Measurements from ENCODE around the gene PRIMA1. TPM values are rescaled to one million over a fixed set of nuclear protein-coding genes. Genes with fewer than 3 reads are reported as not detected.

Gene PRIMA1
- total RNA-seq, 4 donors from 2014 or later = 21.1 to 46.8 (median 35.3) TPM

DNA sequence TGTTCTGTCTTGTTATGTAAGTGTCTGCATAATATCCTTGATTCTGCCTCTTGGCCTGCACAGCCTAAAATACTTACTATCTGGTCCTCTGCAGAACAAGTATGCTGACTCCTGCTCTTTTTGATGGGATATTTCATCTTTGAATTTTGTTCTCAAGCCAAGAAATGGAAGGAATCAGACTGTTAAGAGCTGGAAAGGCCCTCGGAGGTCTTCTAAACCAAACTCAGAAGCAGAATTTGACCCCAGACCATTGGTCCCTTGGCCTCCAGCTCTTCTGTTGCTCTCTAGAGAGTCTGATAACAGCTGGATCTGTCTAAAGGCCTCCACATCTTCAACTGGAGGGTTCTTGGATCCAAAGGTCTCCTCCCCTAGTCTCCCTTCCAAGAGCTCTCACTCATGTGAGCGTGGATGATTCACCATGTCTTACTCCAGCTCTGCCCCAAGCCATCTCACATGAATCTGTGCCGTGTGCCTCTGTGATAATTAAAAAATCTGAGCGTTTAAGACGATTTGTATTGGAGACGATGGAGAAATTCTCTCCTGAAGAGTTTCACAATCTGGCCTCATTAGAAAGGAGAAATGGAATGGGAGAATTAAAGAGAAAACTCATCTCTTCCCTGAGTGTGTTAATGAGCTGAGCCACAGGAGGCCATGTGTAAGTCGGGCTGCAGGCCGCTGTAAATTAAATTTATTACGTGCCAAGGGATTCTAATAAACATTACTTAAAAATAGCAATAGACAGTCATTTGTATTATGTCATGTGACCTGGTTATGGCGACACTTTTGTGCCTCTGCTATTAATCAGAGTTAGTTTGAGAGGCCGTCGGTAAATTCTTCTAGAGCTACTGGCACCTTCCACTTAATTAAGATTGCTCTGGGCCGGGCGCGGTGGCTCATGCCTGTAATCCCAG lies 15.4 kb upstream of the PRIMA1 start:
- no peak for DNase-seq (ENCODE audit: low spot score in 2 of 2)
- Histone ChIP-seq H3K36me3 (no peaks in the 10 kb centered on the region), H3K27ac (no peak overlapping the region), H3K27me3 (no peaks in the 10 kb centered on the region), H3K9me3 (peaks cover 0 to 1% (median 0%) of the 10 kb centered on the region in 4 donors), H3K4me1 (no peaks in the 10 kb centered on the region), H3K4me3 (no peak overlapping the region)
- TF ChIP-seq EP300 (IDR thresholded peaks at IDR 0.05) = no peak
- no peak for TF ChIP-seq POLR2A (IDR thresholded peaks at IDR 0.05)
- TF ChIP-seq, protein P1, sequence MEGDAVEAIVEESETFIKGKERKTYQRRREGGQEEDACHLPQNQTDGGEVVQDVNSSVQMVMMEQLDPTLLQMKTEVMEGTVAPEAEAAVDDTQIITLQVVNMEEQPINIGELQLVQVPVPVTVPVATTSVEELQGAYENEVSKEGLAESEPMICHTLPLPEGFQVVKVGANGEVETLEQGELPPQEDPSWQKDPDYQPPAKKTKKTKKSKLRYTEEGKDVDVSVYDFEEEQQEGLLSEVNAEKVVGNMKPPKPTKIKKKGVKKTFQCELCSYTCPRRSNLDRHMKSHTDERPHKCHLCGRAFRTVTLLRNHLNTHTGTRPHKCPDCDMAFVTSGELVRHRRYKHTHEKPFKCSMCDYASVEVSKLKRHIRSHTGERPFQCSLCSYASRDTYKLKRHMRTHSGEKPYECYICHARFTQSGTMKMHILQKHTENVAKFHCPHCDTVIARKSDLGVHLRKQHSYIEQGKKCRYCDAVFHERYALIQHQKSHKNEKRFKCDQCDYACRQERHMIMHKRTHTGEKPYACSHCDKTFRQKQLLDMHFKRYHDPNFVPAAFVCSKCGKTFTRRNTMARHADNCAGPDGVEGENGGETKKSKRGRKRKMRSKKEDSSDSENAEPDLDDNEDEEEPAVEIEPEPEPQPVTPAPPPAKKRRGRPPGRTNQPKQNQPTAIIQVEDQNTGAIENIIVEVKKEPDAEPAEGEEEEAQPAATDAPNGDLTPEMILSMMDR (IDR thresholded peaks at IDR 0.05) = no peak
- 75 to 78% methylated on average over 15 of the region's 15 CpGs for WGBS, 2 donors

DNA sequence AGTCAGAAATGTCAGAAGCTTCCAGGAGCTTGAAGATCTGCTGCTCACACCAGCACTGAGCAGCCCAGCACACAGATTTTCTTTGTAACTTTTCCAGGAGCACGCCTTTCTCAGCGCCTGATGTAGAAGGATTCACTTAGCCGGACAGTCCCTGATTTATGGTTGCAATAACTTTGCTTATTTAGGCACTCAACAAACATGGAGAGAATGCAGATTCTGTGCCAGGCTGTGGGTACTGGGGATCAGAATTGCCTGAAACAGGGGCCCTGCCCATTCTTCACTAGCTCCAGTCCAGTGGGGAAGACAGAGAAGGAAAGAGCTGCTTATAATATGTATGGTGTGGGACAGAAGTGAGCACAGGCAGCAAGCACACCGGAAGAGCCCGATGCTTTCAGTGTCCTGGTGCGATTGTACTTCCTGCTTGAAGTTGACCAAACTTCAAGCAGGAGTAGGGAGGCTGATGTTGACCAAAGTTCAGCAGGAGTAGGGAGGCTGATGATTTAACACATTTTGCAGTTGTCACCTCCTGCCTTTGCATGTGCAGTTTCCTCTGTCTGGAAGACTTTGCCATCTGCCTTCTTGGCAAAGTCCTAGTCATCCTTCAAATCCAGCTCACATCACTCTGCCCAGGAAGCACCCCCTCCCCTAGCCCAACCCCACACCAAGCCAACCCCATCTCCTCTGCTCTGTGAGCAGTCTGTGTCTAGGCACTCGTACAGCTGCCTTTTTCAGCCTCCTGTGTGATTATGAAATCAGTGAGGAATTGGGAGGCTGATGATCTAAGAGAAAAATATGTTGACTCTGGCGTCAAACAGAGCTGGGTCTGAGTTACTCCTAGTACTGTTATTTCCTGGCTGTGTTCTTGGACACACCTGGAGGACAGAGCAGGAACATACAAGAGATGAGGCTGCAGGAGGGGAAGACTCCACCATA lies 12.0 kb upstream of the PRIMA1 start:
- Histone ChIP-seq H3K4me3 (no peak overlapping the region), H3K36me3 (no peaks in the 10 kb centered on the region), H3K27ac (no peak overlapping the region), H3K9me3 (no peaks in the 10 kb centered on the region), H3K27me3 (no peaks in the 10 kb centered on the region), H3K4me1 (no peaks in the 10 kb centered on the region)
- TF ChIP-seq, protein P1 (IDR thresholded peaks at IDR 0.05) = no peak
- TF ChIP-seq POLR2A (IDR thresholded peaks at IDR 0.05) = no peak
- TF ChIP-seq EP300 (IDR thresholded peaks at IDR 0.05) = no peak
- no peak for DNase-seq (ENCODE audit: low spot score in 2 of 2)
- 60 to 64% methylated on average over 8 of the region's 8 CpGs for WGBS, 2 donors

DNA sequence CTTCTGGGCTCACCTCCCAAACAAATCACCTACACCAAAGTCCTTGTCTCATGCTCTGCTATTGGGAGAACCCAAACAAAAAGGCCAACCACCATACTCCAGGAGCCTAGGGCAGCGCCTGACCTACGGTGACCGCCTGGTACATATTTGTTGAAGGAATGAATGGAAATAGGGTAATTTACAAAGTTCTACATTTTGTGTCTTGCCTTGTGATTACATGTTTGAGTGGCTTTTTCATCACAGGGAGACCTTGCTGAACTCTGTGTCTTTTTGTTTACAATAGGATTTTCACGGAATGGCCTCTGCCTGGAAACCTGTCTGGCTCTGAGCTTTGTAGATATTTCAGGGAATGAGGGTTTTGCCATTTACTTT lies 11.3 kb upstream of the PRIMA1 start:
- no peak for DNase-seq (ENCODE audit: low spot score in 2 of 2)
- no peaks in the 10 kb centered on the region for H3K4me1 ChIP-seq
- H3K27me3 ChIP-seq = no peaks in the 10 kb centered on the region
- no peak overlapping the region for H3K4me3 ChIP-seq
- no peak overlapping the region for H3K27ac ChIP-seq
- no peaks in the 10 kb centered on the region for H3K36me3 ChIP-seq
- 77 to 85% methylated on average over 4 of the region's 4 CpGs for WGBS, 2 donors
- no peaks in the 10 kb centered on the region for H3K9me3 ChIP-seq
- TF ChIP-seq, protein P1 (IDR thresholded peaks at IDR 0.05) = no peak
- no peak for TF ChIP-seq EP300 (IDR thresholded peaks at IDR 0.05)
- TF ChIP-seq POLR2A (IDR thresholded peaks at IDR 0.05) = no peak

DNA sequence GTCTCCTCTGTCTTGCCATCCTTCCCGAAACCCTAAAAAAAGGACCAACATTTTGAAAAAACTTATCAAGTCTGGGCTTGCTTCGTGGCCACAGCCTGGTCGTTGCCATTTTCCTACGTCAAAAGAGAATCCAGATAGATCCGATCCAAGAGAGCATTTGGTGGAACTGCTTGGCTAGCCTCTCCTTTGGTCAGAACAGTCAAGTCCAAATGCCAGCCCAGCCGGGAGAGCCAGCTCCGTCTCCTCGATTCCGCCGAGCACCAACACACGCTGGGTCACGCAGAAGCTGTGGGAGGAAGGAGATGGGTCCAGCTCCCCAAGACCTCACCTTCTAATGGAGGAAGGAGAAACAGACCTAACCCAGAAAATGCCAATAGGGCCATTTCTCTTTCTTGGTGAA lies 9.3 kb upstream of the PRIMA1 start:
- no peak for DNase-seq (ENCODE audit: low spot score in 2 of 2)
- Histone ChIP-seq H3K27ac (no peak overlapping the region), H3K4me3 (no peak overlapping the region), H3K36me3 (no peaks in the 10 kb centered on the region), H3K4me1 (no peaks in the 10 kb centered on the region), H3K27me3 (no peaks in the 10 kb centered on the region), H3K9me3 (no peaks in the 10 kb centered on the region)
- no peak for TF ChIP-seq EP300 (IDR thresholded peaks at IDR 0.05)
- TF ChIP-seq, protein P1 (IDR thresholded peaks at IDR 0.05) = no peak
- no peak for TF ChIP-seq POLR2A (IDR thresholded peaks at IDR 0.05)
- WGBS, 2 donors = 82 to 90% methylated on average over 12 of the region's 12 CpGs

Data from tibial nerve (tissue), 4 donors.